ENCODE data around the gene RNF114. TPM values are rescaled to one million over a fixed set of nuclear protein-coding genes. Genes with fewer than 3 reads are reported as not detected.

RNF114 gene
- polyA plus RNA-seq, 1 donor (not counting 4 experiments of a cell fraction or from before 2014, with no cell fraction given), result 58.4 TPM

DNA sequence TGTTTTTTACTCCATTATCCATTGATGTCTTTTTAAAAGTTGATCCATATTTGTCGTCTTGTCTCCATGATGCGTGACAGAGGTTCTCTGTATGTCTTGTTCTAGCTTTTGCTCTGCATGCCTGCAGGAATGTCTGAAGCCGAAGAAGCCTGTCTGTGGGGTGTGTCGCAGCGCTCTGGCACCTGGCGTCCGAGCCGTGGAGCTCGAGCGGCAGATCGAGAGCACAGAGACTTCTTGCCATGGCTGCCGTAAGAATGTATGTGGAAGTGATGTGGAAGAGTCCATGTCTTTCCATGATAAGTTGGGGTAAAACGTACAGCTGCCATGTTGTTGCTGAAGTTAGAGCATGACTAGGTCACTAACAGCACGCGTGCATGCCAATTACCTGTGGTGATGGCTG is 5.3 kb downstream of the RNF114 start:
- Histone ChIP-seq H4K20me1 (ENCODE audit: control insufficient read depth, extremely low read depth, insufficient read depth, low read length) (peaks cover 5% of the 10 kb centered on the region), H3K9me1 (ENCODE audit: control insufficient read depth, extremely low read depth, insufficient read depth, low read length) (peaks cover 2% of the 10 kb centered on the region), H3K79me2 (ENCODE audit: control insufficient read depth, insufficient read depth, low read length) (peaks cover 75% of the 10 kb centered on the region), H3K9me3 (ENCODE audit: control insufficient read depth, low read depth, low read length) (no peaks in the 10 kb centered on the region), H3K27me3 (ENCODE audit: control insufficient read depth, extremely low read depth, insufficient read depth, low read length) (no peaks in the 10 kb centered on the region), H3K27ac (ENCODE audit: control insufficient read depth, insufficient read depth, low read length) (no peak overlapping the region), H3K4me2 (ENCODE audit: control insufficient read depth, extremely low read depth, insufficient read depth, low read depth, low read length) (no peak overlapping the region), H2AFZ (ENCODE audit: control insufficient read depth, low read length) (no peak overlapping the region), H3K9ac (ENCODE audit: control insufficient read depth, extremely low read depth, insufficient read depth, low read length) (no peak overlapping the region), H3K36me3 (ENCODE audit: control insufficient read depth in 2 of 2, extremely low read depth in 1 of 2, insufficient read depth in 2 of 2, low read length in 2 of 2) (peaks cover 20 to 44% of the 10 kb centered on the region in 2 experiments), H3K4me3 (ENCODE audit: control insufficient read depth in 2 of 3, extremely low read depth in 1 of 3, insufficient read depth in 2 of 3, low read depth in 1 of 3, low read length in 3 of 3) (no peak overlapping the region), H3K4me1 (ENCODE audit: control insufficient read depth, extremely low read depth, insufficient read depth, low read length) (peaks cover 18% of the 10 kb centered on the region)
- dilution Hi-C loops (cut with MboI; ENCODE audit: extremely low pct_ligation_motif_present, low sequenced_read_pairs), result no loop called here
- TF ChIP-seq EZH2 (IDR thresholded peaks at IDR 0.05; ENCODE audit: low read length) (no peak), CTCF (optimal IDR thresholded peaks at IDR 0.05 in 1 of 3, IDR thresholded peaks at IDR 0.05 in 1 of 3, conservative IDR thresholded peaks at IDR 0.05 in 1 of 3; ENCODE audit: extremely low read depth in 1 of 3, insufficient read depth in 2 of 3, low read length in 3 of 3) (no peak)
- FAIRE-seq (no peak), DNase-seq (ENCODE audit: low read depth, low spot score) (no peak)

- DNase-seq (ENCODE audit: low read depth, low spot score) (no peak), FAIRE-seq (no peak)
- TF ChIP-seq EZH2 (IDR thresholded peaks at IDR 0.05; ENCODE audit: low read length) (no peak), CTCF (optimal IDR thresholded peaks at IDR 0.05 in 1 of 3, IDR thresholded peaks at IDR 0.05 in 1 of 3, conservative IDR thresholded peaks at IDR 0.05 in 1 of 3; ENCODE audit: extremely low read depth in 1 of 3, insufficient read depth in 2 of 3, low read length in 3 of 3) (no peak)
- dilution Hi-C loops (cut with MboI; ENCODE audit: extremely low pct_ligation_motif_present, low sequenced_read_pairs), result no loop called here
- H3K4me3 ChIP-seq (ENCODE audit: control insufficient read depth in 2 of 3, extremely low read depth in 1 of 3, insufficient read depth in 2 of 3, low read depth in 1 of 3, low read length in 3 of 3), result no peak overlapping the region
- H3K36me3 ChIP-seq (ENCODE audit: control insufficient read depth in 2 of 2, extremely low read depth in 1 of 2, insufficient read depth in 2 of 2, low read length in 2 of 2), result peaks cover 20 to 47% of the 10 kb centered on the region in 2 experiments
- H3K4me1 ChIP-seq (ENCODE audit: control insufficient read depth, extremely low read depth, insufficient read depth, low read length), result peaks cover 15% of the 10 kb centered on the region
- no peak overlapping the region for H3K9ac ChIP-seq (ENCODE audit: control insufficient read depth, extremely low read depth, insufficient read depth, low read length)
- peaks cover 2% of the 10 kb centered on the region for H3K9me1 ChIP-seq (ENCODE audit: control insufficient read depth, extremely low read depth, insufficient read depth, low read length)
- peaks cover 66% of the 10 kb centered on the region for H3K79me2 ChIP-seq (ENCODE audit: control insufficient read depth, insufficient read depth, low read length)
- H3K27ac ChIP-seq (ENCODE audit: control insufficient read depth, insufficient read depth, low read length), result no peak overlapping the region
- peaks cover 5% of the 10 kb centered on the region for H4K20me1 ChIP-seq (ENCODE audit: control insufficient read depth, extremely low read depth, insufficient read depth, low read length)
- no peaks in the 10 kb centered on the region for H3K27me3 ChIP-seq (ENCODE audit: control insufficient read depth, extremely low read depth, insufficient read depth, low read length)
- H3K9me3 ChIP-seq (ENCODE audit: control insufficient read depth, low read depth, low read length), result no peaks in the 10 kb centered on the region
- H3K4me2 ChIP-seq (ENCODE audit: control insufficient read depth, extremely low read depth, insufficient read depth, low read depth, low read length), result no peak overlapping the region
- no peak overlapping the region for H2AFZ ChIP-seq (ENCODE audit: control insufficient read depth, low read length)
Observed at GRCh38 chr20:49942303-49942702, 6.1 kb downstream of the RNF114 start.
